Stimulated activated CD8-positive, alpha-beta memory T cell treated with anti-CD3 and anti-CD28 coated beads, Interleukin-2, amount 100 ng/mL, for 48 hours (primary cell): ENCODE measurements around the gene RAET1G.
"Not testable (repeated sequence)": the region's sequence is repeated elsewhere in the genome, so short reads cannot be mapped to it uniquely, and the experiment has no call there.

Source experiments
- DNase-seq, 2 donors: peaks; one replicate each; pipeline ENCODE4 v3.0.0-alpha.2; 2020; ENCODE audit warnings: low read depth in 2 of 2

RAET1G gene

GRCh38 chr6:149953934-149954327 lies 31.0 kb upstream of the RAET1G start:
- not testable (repeated sequence) for DNase-seq

GRCh38 chr6:149953390-149953789 lies 30.5 kb upstream of the RAET1G start:
- DNase-seq, result not testable (repeated sequence)

- DNase-seq, result no peak
Observed at GRCh38 chr6:149951626-149952025, 28.7 kb upstream of the RAET1G start.

- DNase-seq, result no peak
Observed at GRCh38 chr6:149951096-149951495, 28.2 kb upstream of the RAET1G start.

- DNase-seq, result no peak
Observed at GRCh38 chr6:149950423-149950822, 27.5 kb upstream of the RAET1G start.

GRCh38 chr6:149948616-149949015 lies 25.7 kb upstream of the RAET1G start:
- DNase-seq, result no peak

- no peak for DNase-seq
Observed at GRCh38 chr6:149948011-149948410, 25.1 kb upstream of the RAET1G start.

- not testable (repeated sequence) for DNase-seq
Observed at GRCh38 chr6:149947533-149947932, 24.6 kb upstream of the RAET1G start.

GRCh38 chr6:149946631-149947030 lies 23.7 kb upstream of the RAET1G start:
- DNase-seq, result not testable (repeated sequence)

- DNase-seq, result not testable (repeated sequence)
Observed at GRCh38 chr6:149945276-149945675, 22.4 kb upstream of the RAET1G start.

- DNase-seq, result not testable (repeated sequence)
Observed at GRCh38 chr6:149943321-149943720, 20.4 kb upstream of the RAET1G start.

GRCh38 chr6:149942461-149942829 lies 19.5 kb upstream of the RAET1G start:
- DNase-seq, result no peak

GRCh38 chr6:149941583-149942460 lies 18.9 kb upstream of the RAET1G start, which contains the start of gene ULBP2:
Gene ULBP2 (plus strand): TSS chr6:149942014. CDS start chr6:149942073, 59 bp downstream.
- DNase-seq, result peak; percentile 70 to 86

- DNase-seq, result no peak
Observed at GRCh38 chr6:149940672-149940982, 17.7 kb upstream of the RAET1G start.

GRCh38 chr6:149939909-149940671 lies 17.2 kb upstream of the RAET1G start:
- DNase-seq, result no peak

- no peak for DNase-seq
Observed at GRCh38 chr6:149939356-149939648, 16.4 kb upstream of the RAET1G start.

- DNase-seq, result no peak
Observed at GRCh38 chr6:149938571-149939355, 15.8 kb upstream of the RAET1G start.

- not testable (repeated sequence) for DNase-seq
Observed at GRCh38 chr6:149938013-149938570, 15.2 kb upstream of the RAET1G start.

- no peak for DNase-seq
Observed at GRCh38 chr6:149936743-149937142, 13.8 kb upstream of the RAET1G start.

- DNase-seq, result no peak
Observed at GRCh38 chr6:149935668-149936067, 12.7 kb upstream of the RAET1G start.

GRCh38 chr6:149935246-149935645 lies 12.3 kb upstream of the RAET1G start:
- no peak for DNase-seq
